Spleen (tissue), 7 donors: Measurements from ENCODE around the gene CUBN.

Source experiments
- CTCF ChIP-seq, 11 experiments: fragments of 200-600 bp in 7 of 11; fragments of 450-650 bp in 4 of 11; sonication (generic) in 4 of 11; IDR thresholded peaks in 8 of 11; conservative IDR thresholded peaks in 3 of 11; 1 replicate in 7 of 11; 2 replicates in 4 of 11; pipeline versions ENCODE4 v1.4.0 to v1.8.0; 2016 to 2021; ENCODE audit warnings: antibody characterized with exemption in 11 of 11, inconsistent platforms in 4 of 11, mild to moderate bottlenecking in 1 of 11
- POLR2A ChIP-seq, 3 donors: fragments of 450-650 bp; IDR thresholded peaks; one replicate each; pipeline ENCODE4 v1.5.1; 2017; ENCODE audit warnings: antibody characterized with exemption in 3 of 3, mild to moderate bottlenecking in 1 of 3
- donor health status: DM: no; HTN: no; CAD: no; lungs with moderate emphysema.
- donor health status: DM: no; HTN: no; CAD: no.
- donor health status: DM: no; HTN: no; CAD: no.

DNA sequence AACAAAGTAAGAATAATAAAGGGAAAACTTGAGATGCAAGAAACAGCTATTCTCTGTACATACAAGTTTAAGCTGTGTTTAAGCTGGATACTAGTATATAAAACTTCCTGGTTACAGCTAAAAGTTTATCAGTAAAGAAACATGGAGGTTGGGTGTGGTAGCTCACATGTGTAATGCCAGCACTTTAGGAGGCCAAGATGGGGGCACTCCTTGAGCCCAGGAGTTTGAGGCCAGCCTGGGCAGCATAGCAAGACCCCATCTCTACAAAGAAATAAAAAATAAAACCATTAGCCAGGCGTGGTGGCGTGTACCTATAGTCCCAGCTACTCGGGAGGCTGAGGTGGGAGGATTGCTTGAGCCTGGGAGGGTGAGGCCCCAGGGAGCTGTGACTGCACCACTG is 315.6 kb downstream of the CUBN start:
- no peak for TF ChIP-seq POLR2A (IDR thresholded peaks at IDR 0.05)
- no peak for TF ChIP-seq CTCF (IDR thresholded peaks at IDR 0.05 in 8 of 11, conservative IDR thresholded peaks at IDR 0.05 in 3 of 11)
